ENCODE data around the gene HAGHL. TPM values are rescaled to one million over a fixed set of nuclear protein-coding genes. Genes with fewer than 3 reads are reported as not detected.

HAGHL gene
- total and polyA plus RNA-seq, 2 donors (not counting 1 experiment from before 2014, with no cell fraction given) = 3.7 to 16.3 TPM

DNA sequence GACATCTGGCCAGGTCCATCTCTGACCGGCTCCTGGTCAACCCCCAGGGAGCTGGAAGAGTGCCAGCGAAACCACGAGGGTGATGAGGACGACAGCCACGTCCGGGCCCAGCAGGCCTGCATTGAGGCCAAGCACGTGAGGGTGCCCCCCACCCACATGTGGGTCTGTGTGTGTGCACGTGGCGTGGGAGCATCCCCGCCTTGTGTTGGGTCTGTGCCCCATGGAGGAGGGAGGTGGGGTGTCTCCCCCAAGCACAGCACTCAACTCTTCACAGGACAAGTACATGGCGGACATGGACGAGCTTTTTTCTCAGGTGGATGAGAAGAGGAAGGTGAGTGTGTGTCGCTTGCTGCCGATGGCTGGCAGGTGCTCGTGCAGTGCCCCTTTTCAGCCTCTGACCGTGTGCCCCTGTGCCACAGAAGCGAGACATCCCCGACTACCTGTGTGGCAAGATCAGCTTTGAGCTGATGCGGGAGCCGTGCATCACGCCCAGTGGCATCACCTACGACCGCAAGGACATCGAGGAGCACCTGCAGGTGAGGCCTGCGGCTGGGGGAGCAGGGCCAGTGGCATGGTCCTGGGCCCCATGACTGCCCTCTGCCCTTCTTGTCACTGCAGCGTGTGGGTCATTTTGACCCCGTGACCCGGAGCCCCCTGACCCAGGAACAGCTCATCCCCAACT is 45.0 kb upstream of the HAGHL start:
- peaks cover 31% of the 10 kb centered on the region for H3K79me2 ChIP-seq (ENCODE audit: control insufficient read depth, insufficient read depth, low read length)
- H3K27ac ChIP-seq (ENCODE audit: insufficient read depth, low read length) = no peak overlapping the region
- H3K9ac ChIP-seq (ENCODE audit: insufficient read depth, low read length) = no peak overlapping the region
- H4K20me1 ChIP-seq (ENCODE audit: control insufficient read depth, extremely low read depth, insufficient read depth, low read length) = no peaks in the 10 kb centered on the region
- H3K4me2 ChIP-seq (ENCODE audit: extremely low read depth, insufficient read depth, low read length) = peak overlapping the region; percentile 99
- H3K4me1 ChIP-seq (ENCODE audit: control insufficient read depth, extremely low read depth, insufficient read depth, low read length) = peaks cover 18% of the 10 kb centered on the region
- TF ChIP-seq CTCF (conservative IDR thresholded peaks at IDR 0.05 in 1 of 2, IDR thresholded peaks at IDR 0.05 in 1 of 2; ENCODE audit: low read depth in 1 of 2, low read length in 2 of 2) (no peak), EZH2 (IDR thresholded peaks at IDR 0.05; ENCODE audit: low read length, missing control alignments) (no peak)
- peak overlapping the region; percentile 72 to 88 (median 85) for H3K4me3 ChIP-seq (replicated peaks in 1 of 4; ENCODE audit: control extremely low read depth in 1 of 4, insufficient read depth in 1 of 4, low read depth in 3 of 4, low read length in 4 of 4)
- peaks cover 31% of the 10 kb centered on the region for H3K36me3 ChIP-seq (ENCODE audit: control insufficient read depth, insufficient read depth, low read length)
- no peaks in the 10 kb centered on the region for H3K9me3 ChIP-seq (ENCODE audit: control insufficient read depth, insufficient read depth, low read depth, low read length)
- DNase-seq (ENCODE audit: low read depth in 2 of 2) = peak; percentile 32 to 35
- H2AFZ ChIP-seq (ENCODE audit: low read length) = no peak overlapping the region
- no peaks in the 10 kb centered on the region for H3K27me3 ChIP-seq (ENCODE audit: control insufficient read depth, insufficient read depth, low read length)

DNA sequence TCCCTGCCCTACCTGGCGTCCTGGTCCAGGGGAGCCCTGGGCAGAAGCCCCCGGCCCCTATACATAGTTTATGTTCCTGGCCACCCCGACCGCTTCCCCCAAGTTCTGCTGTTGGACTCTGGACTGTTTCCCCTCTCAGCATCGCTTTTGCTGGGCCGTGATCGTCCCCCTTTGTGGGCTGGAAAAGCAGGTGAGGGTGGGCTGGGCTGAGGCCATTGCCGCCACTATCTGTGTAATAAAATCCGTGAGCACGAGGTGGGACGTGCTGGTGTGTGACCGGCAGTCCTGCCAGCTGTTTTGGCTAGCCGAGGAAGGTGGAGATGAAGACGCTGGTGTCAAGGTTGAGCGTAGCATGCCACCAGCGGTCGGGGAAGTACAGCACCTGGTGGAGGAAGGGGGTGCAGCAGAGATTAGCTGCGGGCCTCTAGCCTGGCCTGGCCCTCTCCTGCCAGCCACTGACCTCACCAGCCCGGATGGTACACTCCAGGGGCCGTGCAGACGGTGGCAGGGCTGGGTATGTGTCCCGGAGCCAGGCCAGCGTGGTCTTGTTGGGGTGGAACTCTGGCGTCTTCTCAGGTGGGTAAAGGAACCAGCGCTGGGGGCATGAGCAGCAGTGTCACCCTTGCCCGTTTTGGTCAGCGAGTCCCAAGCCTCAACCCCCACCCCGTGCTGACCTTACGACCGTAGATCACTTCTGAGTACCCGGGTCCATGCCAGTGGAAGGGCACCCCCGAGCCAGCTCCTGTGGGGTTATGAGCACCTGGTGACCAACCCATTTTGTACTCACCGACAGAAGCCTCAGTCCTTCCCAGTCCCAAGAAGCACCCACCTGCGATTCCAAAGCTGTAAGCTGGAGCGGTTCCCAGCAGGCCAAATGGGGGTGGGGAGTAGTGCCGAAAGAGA is 44.2 kb upstream of the HAGHL start:
- Histone ChIP-seq H3K9ac (ENCODE audit: insufficient read depth, low read length) (no peak overlapping the region), H3K4me3 (replicated peaks in 1 of 4; ENCODE audit: control extremely low read depth in 1 of 4, insufficient read depth in 1 of 4, low read depth in 3 of 4, low read length in 4 of 4) (peak overlapping the region in 3 of 4 experiments; percentile 11 to 85 (median 58)), H3K4me1 (ENCODE audit: control insufficient read depth, extremely low read depth, insufficient read depth, low read length) (peaks cover 18% of the 10 kb centered on the region), H3K4me2 (ENCODE audit: extremely low read depth, insufficient read depth, low read length) (peak overlapping the region; percentile 62), H4K20me1 (ENCODE audit: control insufficient read depth, extremely low read depth, insufficient read depth, low read length) (no peaks in the 10 kb centered on the region), H3K9me3 (ENCODE audit: control insufficient read depth, insufficient read depth, low read depth, low read length) (no peaks in the 10 kb centered on the region), H3K36me3 (ENCODE audit: control insufficient read depth, insufficient read depth, low read length) (peaks cover 37% of the 10 kb centered on the region), H3K27me3 (ENCODE audit: control insufficient read depth, insufficient read depth, low read length) (no peaks in the 10 kb centered on the region), H3K79me2 (ENCODE audit: control insufficient read depth, insufficient read depth, low read length) (peaks cover 31% of the 10 kb centered on the region), H2AFZ (ENCODE audit: low read length) (no peak overlapping the region), H3K27ac (ENCODE audit: insufficient read depth, low read length) (no peak overlapping the region)
- TF ChIP-seq CTCF (conservative IDR thresholded peaks at IDR 0.05 in 1 of 2, IDR thresholded peaks at IDR 0.05 in 1 of 2; ENCODE audit: low read depth in 1 of 2, low read length in 2 of 2) = no peak
- no peak for TF ChIP-seq EZH2 (IDR thresholded peaks at IDR 0.05; ENCODE audit: low read length, missing control alignments)
- DNase-seq (ENCODE audit: low read depth in 2 of 2) = no peak

GRCh38 chr16:683396-684070 is 43.4 kb upstream of the HAGHL start:
- no peak for DNase-seq (ENCODE audit: low read depth in 2 of 2)
- Histone ChIP-seq H3K4me3 (replicated peaks in 1 of 4; ENCODE audit: control extremely low read depth in 1 of 4, insufficient read depth in 1 of 4, low read depth in 3 of 4, low read length in 4 of 4) (peak overlapping the region; percentile 42 to 63 (median 52)), H3K79me2 (ENCODE audit: control insufficient read depth, insufficient read depth, low read length) (peaks cover 31% of the 10 kb centered on the region), H3K4me2 (ENCODE audit: extremely low read depth, insufficient read depth, low read length) (peak overlapping the region; percentile 62), H2AFZ (ENCODE audit: low read length) (no peak overlapping the region), H3K9ac (ENCODE audit: insufficient read depth, low read length) (peak overlapping the region; percentile 40), H3K27me3 (ENCODE audit: control insufficient read depth, insufficient read depth, low read length) (no peaks in the 10 kb centered on the region), H3K9me3 (ENCODE audit: control insufficient read depth, insufficient read depth, low read depth, low read length) (no peaks in the 10 kb centered on the region), H3K4me1 (ENCODE audit: control insufficient read depth, extremely low read depth, insufficient read depth, low read length) (peaks cover 18% of the 10 kb centered on the region), H4K20me1 (ENCODE audit: control insufficient read depth, extremely low read depth, insufficient read depth, low read length) (no peaks in the 10 kb centered on the region), H3K36me3 (ENCODE audit: control insufficient read depth, insufficient read depth, low read length) (peaks cover 38% of the 10 kb centered on the region), H3K27ac (ENCODE audit: insufficient read depth, low read length) (peak overlapping the region; percentile 53)
- TF ChIP-seq CTCF (conservative IDR thresholded peaks at IDR 0.05 in 1 of 2, IDR thresholded peaks at IDR 0.05 in 1 of 2; ENCODE audit: low read depth in 1 of 2, low read length in 2 of 2) (no peak), EZH2 (IDR thresholded peaks at IDR 0.05; ENCODE audit: low read length, missing control alignments) (no peak)

Data from fibroblast of lung (primary cell).